Tibial nerve (tissue), 4 donors: Measurements from ENCODE around the gene KLHL36.

Source experiments
- CTCF ChIP-seq, 5 experiments: fragments of 200-600 bp in 3 of 5; fragments of 450-650 bp in 2 of 5; sonication (generic) in 3 of 5; IDR thresholded peaks; one replicate each; pipeline ENCODE4 v1.5.1; 2016 to 2019; ENCODE audit warnings: antibody characterized with exemption in 5 of 5, mild to moderate bottlenecking in 3 of 5, moderate library complexity in 2 of 5
- EP300 ChIP-seq, 2 donors: sonication (generic); formaldehyde crosslinking; IDR thresholded peaks; one replicate each; pipeline ENCODE4 v1.6.1; 2017; ENCODE audit warnings: antibody characterized with exemption in 2 of 2, mild to moderate bottlenecking in 1 of 2
- POLR2A ChIP-seq, 2 donors: fragments of 450-650 bp; IDR thresholded peaks; one replicate each; pipeline ENCODE4 v1.6.1; 2017; ENCODE audit warnings: antibody characterized with exemption in 2 of 2, mild to moderate bottlenecking in 2 of 2, moderate library complexity in 2 of 2

DNA sequence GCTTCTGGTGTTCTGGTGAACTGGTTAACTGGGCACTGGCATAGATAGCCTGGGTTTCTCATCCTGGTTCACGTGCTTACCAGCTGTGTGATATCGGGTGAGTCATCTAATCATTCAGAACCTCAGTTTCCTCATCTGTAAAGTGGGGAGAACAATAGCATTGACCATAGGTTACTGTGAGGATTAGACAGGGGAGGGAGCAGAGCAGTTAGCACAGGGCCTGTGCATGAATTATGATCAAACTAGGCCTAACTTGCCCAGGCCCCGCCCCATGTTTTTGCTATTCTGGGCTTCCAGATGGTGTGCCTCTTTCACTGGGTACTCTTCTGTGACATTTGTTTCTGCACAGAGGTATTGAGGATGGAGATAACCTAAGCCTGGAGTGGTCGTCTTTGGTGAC lies 4.6 kb upstream of the KLHL36 start:
- TF ChIP-seq CTCF (IDR thresholded peaks at IDR 0.05) (no peak), POLR2A (IDR thresholded peaks at IDR 0.05) (no peak), EP300 (IDR thresholded peaks at IDR 0.05) (no peak)
